PFSK-1 (cell line): ENCODE results near the gene STX1A.

Experiments
- FOXP2 ChIP-seq: optimal IDR thresholded peaks from 2 replicates; pipeline ENCODE3; 2011; ENCODE audit warnings: borderline replicate concordance, control low read depth, inconsistent platforms; ENCODE audit not compliant: insufficient read depth; ENCODE audit errors: extremely low read length, extremely low read depth
- POLR2AphosphoS5 ChIP-seq: IDR thresholded peaks from 2 replicates; pipeline ENCODE4 v1.6.1; 2012; ENCODE audit warnings: low read depth, mild to moderate bottlenecking, control low read depth, low read length, moderate library complexity
- TAF1 ChIP-seq: IDR thresholded peaks from 2 replicates; pipeline ENCODE4 v1.6.1; 2012; ENCODE audit warnings: low read length, control low read depth, borderline replicate concordance; ENCODE audit not compliant: insufficient read depth

- no peak for TF ChIP-seq FOXP2
- TF ChIP-seq TAF1, result no peak
- no peak for TF ChIP-seq POLR2AphosphoS5
These were observed 38.4 kb downstream of the STX1A start for GRCh38 chr7:73681031-73681430.
